ENCODE measurements around the gene ANKRD10.

ANKRD10 gene

GRCh38 chr13:110945928-110946570 is 31.2 kb upstream of the ANKRD10 start:
- H3K9me2 ChIP-seq (replicated peaks; ENCODE audit: control insufficient read depth, low read length): no peaks in the 10 kb centered on the region
- peaks cover 2% of the 10 kb centered on the region; the same call in 1 of the 2 replicates for H4K20me1 ChIP-seq (ENCODE audit: control insufficient read depth, insufficient read depth, low read depth, low read length)
- no peak overlapping the region for H3K27ac ChIP-seq (ENCODE audit: low read depth, low read length)
- no peaks in the 10 kb centered on the region for H3K9me3 ChIP-seq (ENCODE audit: control insufficient read depth, insufficient read depth, low read length)
- no peak overlapping the region for H3K4me3 ChIP-seq (ENCODE audit: low read length)
- H3K36me3 ChIP-seq (ENCODE audit: control insufficient read depth, low read length): no peaks in the 10 kb centered on the region
- TF ChIP-seq CTCF (IDR thresholded peaks at IDR 0.05; ENCODE audit: low read depth, low read length, poor library complexity, severe bottlenecking) (no peak), EZH2phosphoT487 (IDR thresholded peaks at IDR 0.05; ENCODE audit: borderline replicate concordance, low read length) (no peak)
- H3F3A ChIP-seq (ENCODE audit: control insufficient read depth, insufficient read depth): no peaks in the 10 kb centered on the region
- no peaks in the 10 kb centered on the region for H3K79me2 ChIP-seq (ENCODE audit: control insufficient read depth, low read length)
- no peaks in the 10 kb centered on the region for H3K4me1 ChIP-seq (ENCODE audit: control insufficient read depth, low read length)
- H3K4me2 ChIP-seq (ENCODE audit: low read length): no peak overlapping the region
- 0 out of 2 replicates have a peak, but pooled peaks cover 3% of the 10 kb centered on the region for H3K27me3 ChIP-seq (ENCODE audit: control insufficient read depth, low read length)

- TF ChIP-seq EZH2phosphoT487 (IDR thresholded peaks at IDR 0.05; ENCODE audit: borderline replicate concordance, low read length) (no peak), CTCF (IDR thresholded peaks at IDR 0.05; ENCODE audit: low read depth, low read length, poor library complexity, severe bottlenecking) (no peak)
- Histone ChIP-seq H3F3A (ENCODE audit: control insufficient read depth, insufficient read depth) (no peaks in the 10 kb centered on the region), H3K27me3 (ENCODE audit: control insufficient read depth, low read length) (peaks cover 3% of the 10 kb centered on the region; the same call in 1 of the 2 replicates), H3K36me3 (ENCODE audit: control insufficient read depth, low read length) (no peaks in the 10 kb centered on the region), H3K4me3 (ENCODE audit: low read length) (no peak overlapping the region), H3K4me2 (ENCODE audit: low read length) (no peak overlapping the region), H3K9me3 (ENCODE audit: control insufficient read depth, insufficient read depth, low read length) (no peaks in the 10 kb centered on the region), H3K79me2 (ENCODE audit: control insufficient read depth, low read length) (no peaks in the 10 kb centered on the region), H3K9me2 (replicated peaks; ENCODE audit: control insufficient read depth, low read length) (no peaks in the 10 kb centered on the region), H4K20me1 (ENCODE audit: control insufficient read depth, insufficient read depth, low read depth, low read length) (peaks cover 2% of the 10 kb centered on the region; the same call in 1 of the 2 replicates), H3K4me1 (ENCODE audit: control insufficient read depth, low read length) (no peaks in the 10 kb centered on the region), H3K27ac (ENCODE audit: low read depth, low read length) (no peak overlapping the region)
These were observed 30.4 kb upstream of the ANKRD10 start for GRCh38 chr13:110944968-110945927.

- peaks cover 2% of the 10 kb centered on the region; the same call in 1 of the 2 replicates for H4K20me1 ChIP-seq (ENCODE audit: control insufficient read depth, insufficient read depth, low read depth, low read length)
- H3K36me3 ChIP-seq (ENCODE audit: control insufficient read depth, low read length): no peaks in the 10 kb centered on the region
- H3F3A ChIP-seq (ENCODE audit: control insufficient read depth, insufficient read depth): no peaks in the 10 kb centered on the region
- H3K27me3 ChIP-seq (ENCODE audit: control insufficient read depth, low read length): peaks cover 3% of the 10 kb centered on the region; the same call in 1 of the 2 replicates
- H3K79me2 ChIP-seq (ENCODE audit: control insufficient read depth, low read length): no peaks in the 10 kb centered on the region
- no peak overlapping the region for H3K4me2 ChIP-seq (ENCODE audit: low read length)
- no peak overlapping the region for H3K27ac ChIP-seq (ENCODE audit: low read depth, low read length)
- TF ChIP-seq EZH2phosphoT487 (IDR thresholded peaks at IDR 0.05; ENCODE audit: borderline replicate concordance, low read length) (no peak), CTCF (IDR thresholded peaks at IDR 0.05; ENCODE audit: low read depth, low read length, poor library complexity, severe bottlenecking) (peak; percentile 60)
- no peaks in the 10 kb centered on the region for H3K9me2 ChIP-seq (replicated peaks; ENCODE audit: control insufficient read depth, low read length)
- H3K4me1 ChIP-seq (ENCODE audit: control insufficient read depth, low read length): no peaks in the 10 kb centered on the region
- no peak overlapping the region for H3K4me3 ChIP-seq (ENCODE audit: low read length)
- H3K9me3 ChIP-seq (ENCODE audit: control insufficient read depth, insufficient read depth, low read length): no peaks in the 10 kb centered on the region
These were observed 29.5 kb upstream of the ANKRD10 start for GRCh38 chr13:110944121-110944967.
